Neural progenitor cell (in vitro differentiated cells): ENCODE measurements around the gene WDR62. TPM values are rescaled to one million over a fixed set of nuclear protein-coding genes. Genes with fewer than 3 reads are reported as not detected.

Experiments used
- DNase-seq: peaks from one replicate; pipeline ENCODE4 v3.0.0-alpha.2; 2016; ENCODE audit warnings: low spot score
- H2AFZ ChIP-seq: fragments of 200-600 bp; sonication (generic); replicated peaks from 2 replicates; pipeline ENCODE4 v1.6.1; 2016; ENCODE audit warnings: antibody characterized with exemption
- H3F3A ChIP-seq: fragments of 200-600 bp; sonication (generic); 2 replicates; pipeline ENCODE4 v1.6.1; 2016; ENCODE audit warnings: antibody characterized with exemption, low read depth
- H3K27ac ChIP-seq: fragments of 200-600 bp; sonication (generic); 2 replicates; pipeline ENCODE4 v1.5.1; 2016; ENCODE audit warnings: mild to moderate bottlenecking
- H3K27me3 ChIP-seq: fragments of 200-600 bp; sonication (generic); 2 replicates; pipeline ENCODE4 v1.6.1; 2016; ENCODE audit warnings: mild to moderate bottlenecking, moderate library complexity
- H3K36me3 ChIP-seq: fragments of 200-600 bp; sonication (generic); 2 replicates; pipeline ENCODE4 v1.5.1; 2016
- H3K4me1 ChIP-seq: fragments of 200-600 bp; sonication (generic); 2 replicates; pipeline ENCODE4 v1.6.1; 2016; ENCODE audit warnings: mixed run types
- H3K4me2 ChIP-seq: fragments of 200-600 bp; sonication (generic); 2 replicates; pipeline ENCODE4 v1.6.1; 2016
- H3K4me3 ChIP-seq: fragments of 200-600 bp; sonication (generic); 2 replicates; pipeline ENCODE4 v1.5.1; 2016
- H3K79me2 ChIP-seq: fragments of 200-600 bp; sonication (generic); 2 replicates; pipeline ENCODE4 v1.6.1; 2016; ENCODE audit warnings: low read depth
- H3K9ac ChIP-seq: fragments of 200-600 bp; sonication (generic); 2 replicates; pipeline ENCODE4 v1.6.1; 2016
- H3K9me3 ChIP-seq: fragments of 200-600 bp; sonication (generic); 2 replicates; pipeline ENCODE4 v1.5.1; 2016; ENCODE audit warnings: low read depth
- H4K20me1 ChIP-seq: fragments of 200-600 bp; sonication (generic); 2 replicates; pipeline ENCODE4 v1.6.1; 2016; ENCODE audit warnings: low read depth
- H3K27ac Mint-ChIP-seq: 3 replicates; pipeline ENCODE4 v1.8.0; 2021; ENCODE audit warnings: mixed read lengths
- H3K27me3 Mint-ChIP-seq: 2 replicates; pipeline ENCODE4 v1.8.0; 2022; ENCODE audit warnings: low read depth, mild to moderate bottlenecking, inconsistent platforms, moderate library complexity, mixed read lengths; ENCODE audit not compliant: insufficient read depth
- H3K36me3 Mint-ChIP-seq: 3 replicates; pipeline ENCODE4 v1.8.0; 2021; ENCODE audit warnings: mixed read lengths
- H3K4me1 Mint-ChIP-seq: 3 replicates; pipeline ENCODE4 v1.8.0; 2021; ENCODE audit warnings: mixed read lengths
- H3K4me3 Mint-ChIP-seq: 3 replicates; pipeline ENCODE4 v1.8.0; 2021; ENCODE audit warnings: mild to moderate bottlenecking, moderate library complexity, mixed read lengths
- H3K9me3 Mint-ChIP-seq: 3 replicates; pipeline ENCODE4 v1.8.0; 2020; ENCODE audit warnings: mixed read lengths
- CTCF ChIP-seq: fragments of 200-600 bp; sonication (generic); IDR thresholded peaks from 2 replicates; pipeline ENCODE4 v1.5.1; 2017; ENCODE audit warnings: antibody characterized with exemption, mild to moderate bottlenecking
- EZH2 ChIP-seq: fragments of 200-600 bp; sonication (generic); IDR thresholded peaks from 2 replicates; pipeline ENCODE4 v1.6.1; 2017; ENCODE audit warnings: antibody characterized with exemption, mild to moderate bottlenecking, moderate library complexity
- EZH2phosphoT487 ChIP-seq: fragments of 200-600 bp; sonication (generic); IDR thresholded peaks from 2 replicates; pipeline ENCODE4 v1.6.1; 2017; ENCODE audit warnings: antibody characterized with exemption
- total RNA-seq: library from RNA; depleted of rRNA; stranded (reverse); fragments of >200 nt; gene quantifications from 2 replicates; pipeline ENCODE4 v1.2.3, GENCODE V29; 2015; ENCODE audit warnings: low replicate concordance

Gene WDR62
- total RNA-seq, 1 donor from 2014 or later: 12.0 TPM

GRCh38 chr19:36047835-36048234 lies 6.9 kb upstream of the WDR62 start:
- Histone ChIP-seq H3K79me2 (peaks cover 3% of the 10 kb centered on the region), H3K4me2 (no peak overlapping the region), H3F3A (no peaks in the 10 kb centered on the region), H3K4me3 (no peak overlapping the region), H3K27me3 (no peaks in the 10 kb centered on the region), H3K9me3 (no peaks in the 10 kb centered on the region), H2AFZ (no peak overlapping the region), H3K9ac (no peak overlapping the region), H4K20me1 (peaks cover 12% of the 10 kb centered on the region), H3K27ac (no peak overlapping the region), H3K36me3 (no peaks in the 10 kb centered on the region), H3K4me1 (no peaks in the 10 kb centered on the region)
- Mint-ChIP-seq H3K27me3 (no peaks in the 10 kb centered on the region), H3K4me3 (no peak overlapping the region), H3K36me3 (peaks cover 9% of the 10 kb centered on the region), H3K9me3 (no peaks in the 10 kb centered on the region), H3K4me1 (peaks cover 6% of the 10 kb centered on the region), H3K27ac (no peak overlapping the region)
- TF ChIP-seq EZH2: no peak
- no peak for TF ChIP-seq EZH2phosphoT487
- TF ChIP-seq CTCF: no peak
- no peak for DNase-seq

- Histone ChIP-seq H3K4me1 (no peaks in the 10 kb centered on the region), H3K27ac (no peak overlapping the region), H3K9me3 (no peaks in the 10 kb centered on the region), H3K9ac (no peak overlapping the region), H3F3A (peaks cover 9% of the 10 kb centered on the region), H3K27me3 (no peaks in the 10 kb centered on the region), H3K79me2 (peaks cover 6% of the 10 kb centered on the region), H2AFZ (no peak overlapping the region), H3K4me3 (no peak overlapping the region), H4K20me1 (peaks cover 12% of the 10 kb centered on the region), H3K36me3 (no peaks in the 10 kb centered on the region), H3K4me2 (no peak overlapping the region)
- DNase-seq: no peak
- TF ChIP-seq CTCF (no peak), EZH2phosphoT487 (no peak), EZH2 (no peak)
- no peaks in the 10 kb centered on the region for H3K27me3 Mint-ChIP-seq
- peaks cover 9% of the 10 kb centered on the region for H3K36me3 Mint-ChIP-seq
- no peaks in the 10 kb centered on the region for H3K9me3 Mint-ChIP-seq
- peaks cover 11% of the 10 kb centered on the region for H3K4me1 Mint-ChIP-seq
- no peak overlapping the region for H3K27ac Mint-ChIP-seq
- H3K4me3 Mint-ChIP-seq: no peak overlapping the region
These were observed 5.5 kb upstream of the WDR62 start for GRCh38 chr19:36049080-36049698.

GRCh38 chr19:36051236-36051635 lies 3.5 kb upstream of the WDR62 start:
- peak; percentile 67 for DNase-seq
- peaks cover 8% of the 10 kb centered on the region for H3K4me1 ChIP-seq
- peaks cover 22% of the 10 kb centered on the region for H3K4me1 Mint-ChIP-seq
- H3K4me3 ChIP-seq: no peak overlapping the region
- H3K36me3 ChIP-seq: no peaks in the 10 kb centered on the region
- peak overlapping the region; percentile 13 for H3K27ac Mint-ChIP-seq
- no peaks in the 10 kb centered on the region for H3K27me3 ChIP-seq
- peaks cover 23% of the 10 kb centered on the region for H4K20me1 ChIP-seq
- no peak overlapping the region for H3K27ac ChIP-seq
- no peaks in the 10 kb centered on the region for H3K27me3 Mint-ChIP-seq
- peak; percentile 58 for TF ChIP-seq CTCF
- TF ChIP-seq EZH2: no peak
- peaks cover 18% of the 10 kb centered on the region for H3K79me2 ChIP-seq
- no peaks in the 10 kb centered on the region for H3K9me3 Mint-ChIP-seq
- H3K4me3 Mint-ChIP-seq: peak overlapping the region; percentile 1
- H3K9ac ChIP-seq: no peak overlapping the region
- no peak overlapping the region for H3K4me2 ChIP-seq
- peaks cover 14% of the 10 kb centered on the region for H3F3A ChIP-seq
- H3K36me3 Mint-ChIP-seq: peaks cover 6% of the 10 kb centered on the region
- H3K9me3 ChIP-seq: no peaks in the 10 kb centered on the region
- no peak overlapping the region for H2AFZ ChIP-seq
